Gastrocnemius medialis (tissue), 4 donors: ENCODE data around the gene ITFG1. TPM values are rescaled to one million over a fixed set of nuclear protein-coding genes. Genes with fewer than 3 reads are reported as not detected.
A peak's percentile ranks its signal among the peaks of the same experiment; 100 is the strongest.
"Not testable (repeated sequence)": the region's sequence is repeated elsewhere in the genome, so short reads cannot be mapped to it uniquely, and the experiment has no call there.

Experiments
- ATAC-seq, 2 donors: fragments of 150-250 bp; one replicate each; pipeline ENCODE4 v1.9.1; 2016
- DNase-seq, 2 donors: peaks; one replicate each; pipeline ENCODE4 v3.0.0-alpha.2; 2019
- H3K27ac ChIP-seq, 4 donors: fragments of 200-600 bp; sonication (generic); 1 replicate in 1 of 4; 2 replicates in 3 of 4; pipeline ENCODE4 v1.5.1; 2016 to 2018; ENCODE audit warnings: mild to moderate bottlenecking in 2 of 4, moderate library complexity in 1 of 4
- H3K27me3 ChIP-seq, 3 donors: fragments of 200-600 bp; sonication (generic) in 2 of 3; 1 replicate in 1 of 3; 2 replicates in 2 of 3; pipeline versions ENCODE4 v1.5.1 to v1.6.0; 2016 to 2019; ENCODE audit warnings: mild to moderate bottlenecking in 1 of 3, moderate library complexity in 1 of 3
- H3K36me3 ChIP-seq, 2 donors: fragments of 200-600 bp; sonication (generic) in 1 of 2; one replicate each; pipeline ENCODE4 v1.5.1; 2017 to 2018
- H3K4me1 ChIP-seq, 2 donors: fragments of 200-600 bp; sonication (generic) in 1 of 2; one replicate each; pipeline ENCODE4 v1.5.1; 2016 to 2017; ENCODE audit warnings: mild to moderate bottlenecking in 2 of 2
- H3K4me3 ChIP-seq, 4 donors: fragments of 200-600 bp; sonication (generic) in 3 of 4; 1 replicate in 1 of 4; 2 replicates in 3 of 4; pipeline ENCODE4 v1.5.1; 2016 to 2019; ENCODE audit warnings: mild to moderate bottlenecking in 2 of 4
- H3K9me3 ChIP-seq, 3 donors: fragments of 200-600 bp; sonication (generic) in 2 of 3; 1 replicate in 1 of 3; 2 replicates in 2 of 3; pipeline ENCODE4 v1.5.1; 2016 to 2019
- POLR2A ChIP-seq, 2 donors: fragments of 450-650 bp; IDR thresholded peaks; one replicate each; pipeline ENCODE4 v1.6.1; 2017; ENCODE audit warnings: antibody characterized with exemption in 2 of 2, mild to moderate bottlenecking in 2 of 2, moderate library complexity in 2 of 2
- in situ Hi-C, 4 donors: fragments of 200-750 bp; cut with MboI; loops; one replicate each; pipeline versions ENCODE4 v1.15.0 to v1.8.0; 2017; ENCODE audit warnings: low sequenced_read_pairs in 4 of 4
- intact Hi-C: fragments of 100-400 bp; cut with DNase I; formaldehyde crosslinking; loops from one replicate; pipeline ENCODE4 v1.15.1; 2023; ENCODE audit warnings: low total_unique reads
- total RNA-seq, 4 donors: library from RNA; depleted of rRNA; stranded (reverse); fragments of >200 nt; gene quantifications; one replicate each; pipeline versions ENCODE4 v1.1.0 to v1.2.3, GENCODE V29; 2016
- TF ChIP-seq, protein P1 (sequence below), 5 experiments: fragments of 450-650 bp in 3 of 5; fragments of 200-600 bp in 2 of 5; sonication (generic) in 2 of 5; IDR thresholded peaks in 4 of 5; conservative IDR thresholded peaks in 1 of 5; 1 replicate in 4 of 5; 2 replicates in 1 of 5; pipeline ENCODE4 v1.5.1; 2016 to 2019; ENCODE audit warnings: antibody characterized with exemption in 5 of 5, mild to moderate bottlenecking in 3 of 5, moderate library complexity in 3 of 5

Gene ITFG1
- total RNA-seq, 4 donors from 2014 or later, result 20.9 to 37.3 (median 28.6) TPM

DNA sequence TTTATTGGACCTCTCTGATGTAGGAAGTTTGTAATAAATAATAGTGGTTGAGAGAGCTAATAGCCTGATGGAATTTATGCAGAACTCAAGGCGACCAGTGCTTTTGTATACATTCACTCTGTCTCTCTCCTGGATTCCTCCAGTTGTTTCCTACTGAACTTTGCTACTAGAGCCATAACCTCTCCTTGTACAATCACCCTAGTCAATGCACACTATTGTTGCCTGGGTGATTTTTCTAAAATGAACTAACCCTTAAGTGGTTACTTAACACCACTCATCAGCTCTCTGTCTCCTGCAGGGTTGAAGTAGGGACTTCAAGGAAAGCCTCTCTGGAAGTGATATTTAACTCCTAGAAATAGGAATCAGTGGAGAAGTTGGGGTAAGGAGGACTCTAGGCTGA, 9.9 kb upstream of the ITFG1 start:
- in situ Hi-C loops, result loop anchor here in 1 of 4 donors (25.0 kb wide), 1 partner anchor 691 kb away; the partner anchor contains the start of gene ABCC12
- Histone ChIP-seq H3K4me1 (peaks cover 35 to 60% of the 10 kb centered on the region in 2 donors), H3K9me3 (no peaks in the 10 kb centered on the region), H3K27ac (no peak overlapping the region), H3K27me3 (no peaks in the 10 kb centered on the region), H3K4me3 (no peak overlapping the region), H3K36me3 (no peaks in the 10 kb centered on the region)
- intact Hi-C loops, result no loop called here
- TF ChIP-seq, protein P1, sequence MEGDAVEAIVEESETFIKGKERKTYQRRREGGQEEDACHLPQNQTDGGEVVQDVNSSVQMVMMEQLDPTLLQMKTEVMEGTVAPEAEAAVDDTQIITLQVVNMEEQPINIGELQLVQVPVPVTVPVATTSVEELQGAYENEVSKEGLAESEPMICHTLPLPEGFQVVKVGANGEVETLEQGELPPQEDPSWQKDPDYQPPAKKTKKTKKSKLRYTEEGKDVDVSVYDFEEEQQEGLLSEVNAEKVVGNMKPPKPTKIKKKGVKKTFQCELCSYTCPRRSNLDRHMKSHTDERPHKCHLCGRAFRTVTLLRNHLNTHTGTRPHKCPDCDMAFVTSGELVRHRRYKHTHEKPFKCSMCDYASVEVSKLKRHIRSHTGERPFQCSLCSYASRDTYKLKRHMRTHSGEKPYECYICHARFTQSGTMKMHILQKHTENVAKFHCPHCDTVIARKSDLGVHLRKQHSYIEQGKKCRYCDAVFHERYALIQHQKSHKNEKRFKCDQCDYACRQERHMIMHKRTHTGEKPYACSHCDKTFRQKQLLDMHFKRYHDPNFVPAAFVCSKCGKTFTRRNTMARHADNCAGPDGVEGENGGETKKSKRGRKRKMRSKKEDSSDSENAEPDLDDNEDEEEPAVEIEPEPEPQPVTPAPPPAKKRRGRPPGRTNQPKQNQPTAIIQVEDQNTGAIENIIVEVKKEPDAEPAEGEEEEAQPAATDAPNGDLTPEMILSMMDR (IDR thresholded peaks at IDR 0.05 in 4 of 5, conservative IDR thresholded peaks at IDR 0.05 in 1 of 5), result no peak
- TF ChIP-seq POLR2A (IDR thresholded peaks at IDR 0.05), result no peak
- DNase-seq, result no peak
- ATAC-seq, result no peak

DNA sequence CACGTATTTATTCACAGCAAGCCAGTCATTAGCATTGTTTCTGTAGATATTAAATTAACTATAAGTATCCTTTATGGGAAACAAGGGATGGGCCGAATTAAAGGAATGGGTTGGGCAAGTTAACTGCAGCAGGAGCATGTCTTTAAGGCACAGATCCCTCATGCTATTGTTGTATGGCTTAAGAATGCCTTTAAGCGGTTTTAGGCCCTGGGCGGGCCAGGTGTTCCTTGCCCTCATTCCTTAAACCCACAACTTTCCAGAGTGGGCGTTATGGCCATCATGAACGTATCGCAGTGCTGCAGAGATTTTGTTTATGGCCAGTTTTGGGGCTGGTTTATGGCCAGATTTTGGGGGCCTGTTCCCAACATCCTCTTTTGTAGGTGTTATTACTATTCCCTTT, 9.3 kb upstream of the ITFG1 start:
- TF ChIP-seq, protein P1 (IDR thresholded peaks at IDR 0.05 in 4 of 5, conservative IDR thresholded peaks at IDR 0.05 in 1 of 5), result no peak
- TF ChIP-seq POLR2A (IDR thresholded peaks at IDR 0.05), result no peak
- Histone ChIP-seq H3K4me1 (peaks cover 35 to 66% of the 10 kb centered on the region in 2 donors), H3K4me3 (no peak overlapping the region), H3K9me3 (no peaks in the 10 kb centered on the region), H3K27me3 (no peaks in the 10 kb centered on the region), H3K36me3 (no peaks in the 10 kb centered on the region), H3K27ac (no peak overlapping the region)
- ATAC-seq (no peak), DNase-seq (no peak)
- in situ Hi-C loops (loop anchor here in 1 of 4 donors (25.0 kb wide), 1 partner anchor 692 kb away; the partner anchor contains the start of gene ABCC12), intact Hi-C loops (no loop called here)

DNA sequence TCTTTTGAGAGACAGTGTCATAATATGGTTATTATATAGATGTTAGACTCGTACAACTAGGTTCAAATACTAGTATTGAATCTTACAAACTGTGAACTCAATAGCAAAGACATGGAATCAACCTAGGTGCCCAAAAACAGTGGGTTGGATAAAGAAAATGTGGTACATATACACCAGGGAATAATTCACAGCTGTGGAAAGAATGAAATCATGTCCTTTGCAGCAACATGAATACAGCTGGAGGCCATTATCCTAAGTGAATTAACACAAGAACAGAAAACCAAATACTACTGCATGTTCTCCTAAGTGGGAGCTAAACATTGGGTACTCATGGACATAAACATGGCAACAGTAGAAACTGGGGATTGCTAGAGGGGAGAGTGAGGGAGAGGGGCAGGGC, 8.4 kb upstream of the ITFG1 start:
- DNase-seq (no peak), ATAC-seq (no peak)
- Histone ChIP-seq H3K4me3 (no peak overlapping the region), H3K4me1 (peaks cover 44 to 73% of the 10 kb centered on the region in 2 donors), H3K9me3 (no peaks in the 10 kb centered on the region), H3K27ac (no peak overlapping the region), H3K27me3 (no peaks in the 10 kb centered on the region), H3K36me3 (no peaks in the 10 kb centered on the region)
- TF ChIP-seq, protein P1 (IDR thresholded peaks at IDR 0.05 in 4 of 5, conservative IDR thresholded peaks at IDR 0.05 in 1 of 5), result no peak
- no peak for TF ChIP-seq POLR2A (IDR thresholded peaks at IDR 0.05)
- in situ Hi-C loops, result loop anchor here in 1 of 4 donors (25.0 kb wide), 1 partner anchor 693 kb away; the partner anchor contains the start of gene ABCC12
- intact Hi-C loops, result no loop called here

DNA sequence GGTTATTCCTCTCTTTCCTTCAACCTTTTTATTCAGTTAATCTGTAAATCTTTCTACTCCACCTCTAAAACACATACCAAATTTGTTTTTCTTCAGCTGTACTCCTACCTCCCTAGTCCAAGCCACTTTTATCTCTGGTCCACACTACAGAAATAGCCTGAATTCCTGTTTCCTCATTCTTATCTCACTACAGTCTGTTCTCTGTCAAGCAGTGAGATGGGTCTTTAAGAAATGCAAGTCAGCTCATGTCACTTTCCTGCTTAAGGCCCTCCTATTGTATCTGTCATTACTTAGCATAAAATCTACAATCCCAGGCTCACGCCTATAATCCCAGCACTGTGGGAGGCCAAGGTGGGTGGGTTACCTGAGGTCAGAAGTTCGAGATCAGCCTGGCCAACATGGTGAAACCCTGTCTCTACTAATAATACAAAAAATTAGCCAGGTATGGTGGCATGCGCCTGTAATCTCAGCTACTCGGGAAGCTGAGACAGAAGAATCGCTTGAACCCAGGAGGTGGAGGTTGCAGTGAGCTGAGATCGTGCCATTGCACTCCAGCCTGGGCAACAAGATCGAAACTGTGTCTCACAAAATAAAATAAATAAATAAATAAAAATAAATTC, 7.3 kb upstream of the ITFG1 start:
- in situ Hi-C loops, result loop anchor here in 1 of 4 donors (25.0 kb wide), 1 partner anchor 694 kb away; the partner anchor contains the start of gene ABCC12
- DNase-seq, H3K36me3 ChIP-seq, ATAC-seq, intact Hi-C loops, H3K4me3 ChIP-seq, H3K9me3 ChIP-seq, H3K27me3 ChIP-seq: not testable (repeated sequence)
- H3K4me1 ChIP-seq, result peaks cover 54 to 77% of the 10 kb centered on the region in 2 donors
- H3K27ac ChIP-seq, result peak overlapping the region in 1 of 4 donors; percentile 13

DNA sequence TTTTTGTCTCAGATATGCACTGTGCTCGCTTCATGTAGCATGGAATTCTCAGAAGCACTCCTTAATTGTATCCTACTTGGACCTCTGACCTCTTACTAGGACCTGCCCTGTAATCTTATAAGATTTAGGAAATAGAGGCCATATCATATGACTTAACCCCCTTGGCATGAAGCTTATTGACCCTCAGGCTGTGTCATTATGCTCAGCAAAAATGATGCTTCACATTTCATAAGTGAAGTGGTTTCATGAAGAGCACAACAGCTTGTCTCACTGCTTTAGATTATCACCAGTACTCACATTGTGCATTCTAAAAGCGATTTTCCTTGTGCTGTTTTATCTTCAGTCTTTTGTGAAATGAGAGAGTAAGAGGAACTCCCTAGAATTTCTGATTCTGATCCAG, 6.6 kb upstream of the ITFG1 start:
- H3K4me3 ChIP-seq, result no peak overlapping the region
- TF ChIP-seq POLR2A (IDR thresholded peaks at IDR 0.05), result no peak
- TF ChIP-seq, protein P1 (IDR thresholded peaks at IDR 0.05 in 4 of 5, conservative IDR thresholded peaks at IDR 0.05 in 1 of 5), result no peak
- DNase-seq (no peak), ATAC-seq (no peak)
- intact Hi-C loops, result no loop called here
- H3K4me1 ChIP-seq, result peaks cover 61 to 84% of the 10 kb centered on the region in 2 donors
- H3K36me3 ChIP-seq, result no peaks in the 10 kb centered on the region
- in situ Hi-C loops, result loop anchor here in 1 of 4 donors (25.0 kb wide), 1 partner anchor 695 kb away; the partner anchor contains the start of gene ABCC12
- H3K9me3 ChIP-seq, result no peaks in the 10 kb centered on the region
- H3K27me3 ChIP-seq, result no peaks in the 10 kb centered on the region
- H3K27ac ChIP-seq, result peak overlapping the region in 1 of 4 donors; percentile 13
